Esophagus muscularis mucosa (tissue), 4 donors: ENCODE data around the gene HSD11B1L.
"Not testable (repeated sequence)": the region's sequence is repeated elsewhere in the genome, so short reads cannot be mapped to it uniquely, and the experiment has no call there.

Experiments used
- EP300 ChIP-seq: sonication (generic); formaldehyde crosslinking; IDR thresholded peaks from one replicate; pipeline ENCODE4 v1.6.1; 2017; ENCODE audit warnings: antibody characterized with exemption
- POLR2A ChIP-seq: fragments of 450-650 bp; IDR thresholded peaks from one replicate; pipeline ENCODE4 v1.6.1; 2017; ENCODE audit warnings: antibody characterized with exemption, moderate library complexity, mild to moderate bottlenecking, low read depth
- POLR2AphosphoS5 ChIP-seq, 2 donors: sonication (generic); formaldehyde crosslinking; IDR thresholded peaks; one replicate each; pipeline ENCODE4 v1.6.1; 2017; ENCODE audit warnings: antibody characterized with exemption in 2 of 2
- TF ChIP-seq, protein P1 (sequence below), 3 experiments: fragments of 200-600 bp in 2 of 3; fragments of 450-650 bp in 1 of 3; sonication (generic) in 2 of 3; IDR thresholded peaks; one replicate each; pipeline ENCODE4 v1.5.1; 2017 to 2019; ENCODE audit warnings: antibody characterized with exemption in 3 of 3, mild to moderate bottlenecking in 2 of 3, moderate library complexity in 1 of 3

- TF ChIP-seq, protein P1, sequence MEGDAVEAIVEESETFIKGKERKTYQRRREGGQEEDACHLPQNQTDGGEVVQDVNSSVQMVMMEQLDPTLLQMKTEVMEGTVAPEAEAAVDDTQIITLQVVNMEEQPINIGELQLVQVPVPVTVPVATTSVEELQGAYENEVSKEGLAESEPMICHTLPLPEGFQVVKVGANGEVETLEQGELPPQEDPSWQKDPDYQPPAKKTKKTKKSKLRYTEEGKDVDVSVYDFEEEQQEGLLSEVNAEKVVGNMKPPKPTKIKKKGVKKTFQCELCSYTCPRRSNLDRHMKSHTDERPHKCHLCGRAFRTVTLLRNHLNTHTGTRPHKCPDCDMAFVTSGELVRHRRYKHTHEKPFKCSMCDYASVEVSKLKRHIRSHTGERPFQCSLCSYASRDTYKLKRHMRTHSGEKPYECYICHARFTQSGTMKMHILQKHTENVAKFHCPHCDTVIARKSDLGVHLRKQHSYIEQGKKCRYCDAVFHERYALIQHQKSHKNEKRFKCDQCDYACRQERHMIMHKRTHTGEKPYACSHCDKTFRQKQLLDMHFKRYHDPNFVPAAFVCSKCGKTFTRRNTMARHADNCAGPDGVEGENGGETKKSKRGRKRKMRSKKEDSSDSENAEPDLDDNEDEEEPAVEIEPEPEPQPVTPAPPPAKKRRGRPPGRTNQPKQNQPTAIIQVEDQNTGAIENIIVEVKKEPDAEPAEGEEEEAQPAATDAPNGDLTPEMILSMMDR (IDR thresholded peaks at IDR 0.05): not testable (repeated sequence)
- TF ChIP-seq EP300; POLR2A; POLR2AphosphoS5 (IDR thresholded peaks at IDR 0.05): not testable (repeated sequence)
Measured at GRCh38 chr19:5688262-5688881, 7.5 kb downstream of the HSD11B1L start.
